Fibroblast of skin of right biceps (primary cell): ENCODE data around the gene TLX2.
A peak's percentile ranks its signal among the peaks of the same experiment; 100 is the strongest.
"Not testable (repeated sequence)": the region's sequence is repeated elsewhere in the genome, so short reads cannot be mapped to it uniquely, and the experiment has no call there.

ENCODE experiments used
- DNase-seq: peaks from one replicate; pipeline ENCODE4 v3.0.0-alpha.2; 2013

The TLX2 gene

DNA sequence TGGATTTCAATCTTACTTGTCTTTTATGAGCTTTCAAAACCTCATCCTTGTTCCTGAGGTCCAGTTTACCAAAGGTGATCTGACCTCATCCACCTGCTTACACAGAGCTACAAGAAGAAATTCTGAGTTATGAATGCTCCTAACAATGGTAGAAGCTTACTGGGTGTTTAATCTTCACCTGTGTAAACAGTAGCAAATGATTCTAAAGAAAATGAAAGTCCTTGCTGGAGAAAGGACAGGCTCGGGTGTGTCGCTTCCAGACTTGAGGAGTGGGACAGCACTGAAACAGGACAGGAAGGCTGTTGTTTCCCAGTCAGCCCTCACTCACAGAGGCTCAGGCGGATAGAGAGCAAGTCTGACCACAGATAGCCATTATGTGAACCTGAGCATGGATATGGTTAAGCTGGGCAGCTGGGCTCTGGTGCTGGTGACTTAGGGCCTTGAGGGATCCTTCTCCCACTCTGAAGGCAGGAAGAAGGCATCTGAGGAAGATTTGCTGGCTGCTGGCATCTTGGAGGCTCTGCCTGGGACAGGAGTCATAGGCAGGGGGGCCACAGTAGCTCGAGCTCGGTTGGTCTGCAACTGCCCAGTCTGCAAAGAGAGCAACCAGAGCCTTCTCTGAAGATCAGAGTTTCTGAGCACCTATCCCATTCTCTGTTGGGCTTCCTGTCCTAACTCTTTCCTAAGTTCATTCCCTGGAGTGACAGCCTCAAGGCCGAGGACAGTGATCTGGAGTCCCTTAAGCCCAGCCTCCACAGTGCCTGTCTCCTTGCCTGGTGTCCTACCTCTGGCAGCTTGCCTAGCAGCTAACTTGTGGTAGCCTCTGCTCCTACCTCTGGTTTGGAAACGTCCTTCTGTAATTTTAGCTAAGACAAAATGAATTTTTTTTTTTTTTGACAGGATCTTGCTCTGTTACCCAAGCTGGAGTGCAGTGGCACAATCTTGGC, 44.3 kb downstream of the TLX2 start:
- DNase-seq, result no peak

GRCh38 chr2:74559912-74560311, 45.7 kb downstream of the TLX2 start:
- no peak for DNase-seq

GRCh38 chr2:74560591-74560990, 46.3 kb downstream of the TLX2 start:
- no peak for DNase-seq

GRCh38 chr2:74561022-74561421, 46.8 kb downstream of the TLX2 start:
- DNase-seq, result not testable (repeated sequence)

GRCh38 chr2:74562126-74562775, 48.0 kb downstream of the TLX2 start:
- no peak for DNase-seq

- DNase-seq, result peak; percentile 87
Measured at GRCh38 chr2:74564222-74564621, 50.0 kb downstream of the TLX2 start.

DNA sequence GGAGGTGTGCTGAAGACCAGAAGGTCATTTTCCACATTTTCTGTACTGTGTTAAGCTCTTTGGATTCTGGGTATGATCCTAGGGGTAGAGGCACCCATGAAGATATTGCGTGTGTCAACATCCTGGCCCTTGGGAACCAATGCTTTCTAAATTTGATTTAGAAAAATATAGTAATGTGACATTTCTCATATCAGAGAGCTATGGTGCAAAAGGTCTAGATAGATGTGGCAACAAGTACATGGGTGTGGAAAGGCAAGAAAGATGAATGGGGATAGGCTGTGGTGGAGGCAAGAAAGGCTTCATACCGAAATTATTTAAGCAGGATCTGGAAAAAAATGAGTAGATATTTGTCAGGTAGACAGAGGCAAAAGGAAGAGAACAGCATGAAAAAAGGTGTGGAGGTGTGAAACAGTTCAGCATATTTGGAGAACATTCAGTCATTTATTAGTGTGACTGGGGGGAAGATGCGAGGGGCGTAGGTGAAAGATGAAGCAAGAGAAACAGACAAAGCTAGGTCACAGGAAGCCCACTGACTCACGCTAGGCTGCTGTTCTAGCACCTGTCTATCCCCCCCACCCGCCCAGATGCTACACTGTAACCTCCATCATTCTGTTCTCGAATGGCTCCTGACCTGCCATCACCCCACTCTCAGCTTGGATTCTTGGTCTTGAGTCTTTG, 52.0 kb downstream of the TLX2 start:
- no peak for DNase-seq

DNA sequence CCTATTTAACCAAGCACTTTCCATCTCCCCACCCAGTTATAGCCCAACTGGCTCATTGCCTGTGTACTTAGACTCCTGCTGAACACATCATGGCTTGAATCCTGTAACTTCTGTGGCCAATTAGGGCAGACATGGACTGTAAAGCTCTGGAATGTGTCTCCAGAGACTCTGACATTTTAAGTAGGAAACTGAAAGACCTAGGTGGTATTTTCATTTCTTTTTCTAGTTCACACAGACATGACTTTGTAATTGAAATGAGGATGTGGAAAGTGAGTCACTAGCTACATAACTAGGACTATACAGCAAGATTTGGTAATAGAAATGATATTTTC, 52.5 kb downstream of the TLX2 start:
- peak; percentile 99 for DNase-seq
